Keratinocyte (primary cell): ENCODE data around the gene PAPPA2. TPM values are rescaled to one million over a fixed set of nuclear protein-coding genes. Genes with fewer than 3 reads are reported as not detected.

Experiments
- DNase-seq: peaks from one replicate; pipeline ENCODE4 v3.0.0-alpha.2; 2011; ENCODE audit warnings: low read depth, missing footprints, low spot score
- FAIRE-seq: peaks from 2 replicates; lab custom pipeline; 2011; peaks lifted over from hg19 to GRCh38; lab: Jason Lieb, UNC
- H2AFZ ChIP-seq: 2 replicates; pipeline ENCODE4 v1.6.0; 2012; ENCODE audit warnings: low read length, control low read depth, inconsistent platforms; ENCODE audit not compliant: control insufficient read depth
- H3K27ac ChIP-seq: 2 replicates; pipeline ENCODE4 v1.5.1; 2011; ENCODE audit warnings: low read length; ENCODE audit not compliant: control insufficient read depth, insufficient read depth
- H3K27me3 ChIP-seq: 3 replicates; pipeline ENCODE4 v1.6.0; 2011; ENCODE audit warnings: low read length; ENCODE audit not compliant: control insufficient read depth, insufficient read depth; ENCODE audit errors: extremely low read depth
- H3K36me3 ChIP-seq, 2 experiments: 2 replicates in 1 of 2; 3 replicates in 1 of 2; pipeline ENCODE4 v1.5.1; 2011; ENCODE audit warnings: low read length in 2 of 2, mild to moderate bottlenecking in 1 of 2; ENCODE audit not compliant: control insufficient read depth in 2 of 2, insufficient read depth in 2 of 2; ENCODE audit errors: extremely low read depth in 1 of 2
- H3K4me1 ChIP-seq: 3 replicates; pipeline ENCODE4 v1.5.1; 2011; ENCODE audit warnings: low read length; ENCODE audit not compliant: control insufficient read depth, insufficient read depth; ENCODE audit errors: extremely low read depth
- H3K4me2 ChIP-seq: 3 replicates; pipeline ENCODE4 v1.6.0; 2011; ENCODE audit warnings: low read depth, low read length; ENCODE audit not compliant: control insufficient read depth, insufficient read depth; ENCODE audit errors: extremely low read depth
- H3K4me3 ChIP-seq, 3 experiments: fragments of 200-600 bp in 1 of 3; sonication (generic) in 1 of 3; 2 replicates in 2 of 3; 3 replicates in 1 of 3; pipeline ENCODE4 v1.5.1; 2011 to 2016; ENCODE audit warnings: low read length in 3 of 3, mild to moderate bottlenecking in 3 of 3, control low read depth in 2 of 3, inconsistent platforms in 1 of 3, low read depth in 1 of 3, mixed read lengths in 1 of 3, mixed run types in 1 of 3, moderate library complexity in 1 of 3; ENCODE audit not compliant: control insufficient read depth in 2 of 3, insufficient read depth in 2 of 3; ENCODE audit errors: extremely low read depth in 1 of 3
- H3K79me2 ChIP-seq: 2 replicates; pipeline ENCODE4 v1.6.0; 2012; ENCODE audit warnings: low read length; ENCODE audit not compliant: control insufficient read depth, insufficient read depth
- H3K9ac ChIP-seq: 3 replicates; pipeline ENCODE4 v1.6.0; 2011; ENCODE audit warnings: low read length; ENCODE audit not compliant: control insufficient read depth, insufficient read depth; ENCODE audit errors: extremely low read depth
- H3K9me1 ChIP-seq: 3 replicates; pipeline ENCODE4 v1.6.0; 2011; ENCODE audit warnings: low read length; ENCODE audit not compliant: control insufficient read depth, insufficient read depth; ENCODE audit errors: extremely low read depth
- H3K9me3 ChIP-seq: 2 replicates; pipeline ENCODE4 v1.5.1; 2012; ENCODE audit warnings: low read depth, low read length; ENCODE audit not compliant: control insufficient read depth
- H4K20me1 ChIP-seq: 3 replicates; pipeline ENCODE4 v1.6.0; 2011; ENCODE audit warnings: low read length; ENCODE audit not compliant: control insufficient read depth, insufficient read depth; ENCODE audit errors: extremely low read depth
- EZH2 ChIP-seq: IDR thresholded peaks from one replicate; pipeline ENCODE4 v1.6.1; 2012; ENCODE audit warnings: inconsistent platforms, mild to moderate bottlenecking, low read length, moderate library complexity
- dilution Hi-C: fragments of 300-500 bp; cut with MboI; formaldehyde crosslinking; loops from one replicate; pipeline ENCODE4 v1.7.0; 2020; ENCODE audit warnings: low sequenced_read_pairs; ENCODE audit not compliant: extremely low pct_ligation_motif_present
- polyA plus RNA-seq, 5 experiments: library from polyadenylated mRNA; depleted of rRNA in 3 of 5; stranded (reverse) in 3 of 5; stranded (forward) in 1 of 5; unstranded in 1 of 5; fragments of >200 nt; gene quantifications; 1 replicate in 1 of 5; 2 replicates in 3 of 5; 3 replicates in 1 of 5; pipeline versions ENCODE4 v1.2.1 to v1.2.3, GENCODE V29; 2011 to 2012; ENCODE audit warnings: missing spikeins in 2 of 5, low read depth in 1 of 5, low replicate concordance in 1 of 5
- TF ChIP-seq, protein P1 (sequence below), 3 experiments: IDR thresholded peaks in 1 of 3; conservative IDR thresholded peaks in 1 of 3; optimal IDR thresholded peaks in 1 of 3; 2 replicates in 2 of 3; 3 replicates in 1 of 3; pipeline versions ENCODE3 to v1.5.1; 2011; ENCODE audit warnings: low read length in 3 of 3, mild to moderate bottlenecking in 3 of 3, moderate library complexity in 2 of 3, control low read depth in 1 of 3, inconsistent platforms in 1 of 3; ENCODE audit not compliant: insufficient read depth in 2 of 3; ENCODE audit errors: extremely low read depth in 1 of 3

PAPPA2 gene
- polyA plus RNA-seq, 1 donor (not counting 4 experiments of a cell fraction or from before 2014, with no cell fraction given), result 0.07 TPM

DNA sequence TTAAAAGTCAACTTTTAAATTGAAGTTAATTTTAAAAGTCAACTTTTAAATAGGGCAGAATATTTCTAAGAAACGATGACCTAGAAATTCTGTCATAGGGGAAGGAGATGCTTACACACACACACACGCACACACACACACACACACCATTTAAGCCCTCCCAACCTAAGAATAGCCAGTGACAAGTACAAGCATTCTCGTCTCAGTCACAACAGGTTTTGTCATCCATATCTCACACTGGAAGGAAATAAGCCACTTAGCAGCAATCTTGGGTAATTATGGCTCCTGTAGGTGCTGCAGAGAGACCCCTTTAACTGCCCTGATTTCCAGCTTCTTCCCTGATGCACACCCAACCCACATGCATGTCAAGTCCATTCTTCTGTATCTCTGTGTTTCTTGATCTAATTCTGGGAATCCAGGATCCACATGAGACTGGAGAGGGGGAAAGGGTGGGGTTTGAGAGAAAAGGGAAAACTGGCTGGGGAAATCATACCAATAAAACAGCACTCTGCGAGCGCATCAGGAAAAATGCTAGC is 338.1 kb downstream of the PAPPA2 start:
- Histone ChIP-seq H3K27me3 (no peaks in the 10 kb centered on the region), H4K20me1 (no peaks in the 10 kb centered on the region), H3K9ac (no peak overlapping the region), H3K4me2 (no peak overlapping the region), H3K9me3 (no peaks in the 10 kb centered on the region), H3K36me3 (no peaks in the 10 kb centered on the region), H3K79me2 (no peaks in the 10 kb centered on the region), H3K4me3 (no peak overlapping the region), H3K9me1 (no peaks in the 10 kb centered on the region), H2AFZ (no peak overlapping the region), H3K27ac (no peak overlapping the region), H3K4me1 (no peaks in the 10 kb centered on the region)
- FAIRE-seq (no peak), DNase-seq (no peak)
- dilution Hi-C loops, result no loop called here
- TF ChIP-seq, protein P1, sequence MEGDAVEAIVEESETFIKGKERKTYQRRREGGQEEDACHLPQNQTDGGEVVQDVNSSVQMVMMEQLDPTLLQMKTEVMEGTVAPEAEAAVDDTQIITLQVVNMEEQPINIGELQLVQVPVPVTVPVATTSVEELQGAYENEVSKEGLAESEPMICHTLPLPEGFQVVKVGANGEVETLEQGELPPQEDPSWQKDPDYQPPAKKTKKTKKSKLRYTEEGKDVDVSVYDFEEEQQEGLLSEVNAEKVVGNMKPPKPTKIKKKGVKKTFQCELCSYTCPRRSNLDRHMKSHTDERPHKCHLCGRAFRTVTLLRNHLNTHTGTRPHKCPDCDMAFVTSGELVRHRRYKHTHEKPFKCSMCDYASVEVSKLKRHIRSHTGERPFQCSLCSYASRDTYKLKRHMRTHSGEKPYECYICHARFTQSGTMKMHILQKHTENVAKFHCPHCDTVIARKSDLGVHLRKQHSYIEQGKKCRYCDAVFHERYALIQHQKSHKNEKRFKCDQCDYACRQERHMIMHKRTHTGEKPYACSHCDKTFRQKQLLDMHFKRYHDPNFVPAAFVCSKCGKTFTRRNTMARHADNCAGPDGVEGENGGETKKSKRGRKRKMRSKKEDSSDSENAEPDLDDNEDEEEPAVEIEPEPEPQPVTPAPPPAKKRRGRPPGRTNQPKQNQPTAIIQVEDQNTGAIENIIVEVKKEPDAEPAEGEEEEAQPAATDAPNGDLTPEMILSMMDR (optimal IDR thresholded peaks at IDR 0.05 in 1 of 3, IDR thresholded peaks at IDR 0.05 in 1 of 3, conservative IDR thresholded peaks at IDR 0.05 in 1 of 3; ENCODE audit: extremely low read depth in 1 of 3, insufficient read depth in 2 of 3, low read length in 3 of 3), result no peak
- no peak for TF ChIP-seq EZH2

- H3K36me3 ChIP-seq, result no peaks in the 10 kb centered on the region
- H3K27me3 ChIP-seq, result no peaks in the 10 kb centered on the region
- no peaks in the 10 kb centered on the region for H3K9me3 ChIP-seq
- no peak overlapping the region for H2AFZ ChIP-seq
- H3K27ac ChIP-seq, result no peak overlapping the region
- H3K4me3 ChIP-seq, result no peak overlapping the region
- H3K79me2 ChIP-seq, result no peaks in the 10 kb centered on the region
- H4K20me1 ChIP-seq, result no peaks in the 10 kb centered on the region
- dilution Hi-C loops, result no loop called here
- no peaks in the 10 kb centered on the region for H3K4me1 ChIP-seq
- no peak overlapping the region for H3K4me2 ChIP-seq
- H3K9me1 ChIP-seq, result no peaks in the 10 kb centered on the region
- no peak for TF ChIP-seq EZH2
- TF ChIP-seq, protein P1 (optimal IDR thresholded peaks at IDR 0.05 in 1 of 3, IDR thresholded peaks at IDR 0.05 in 1 of 3, conservative IDR thresholded peaks at IDR 0.05 in 1 of 3; ENCODE audit: extremely low read depth in 1 of 3, insufficient read depth in 2 of 3, low read length in 3 of 3), result no peak
- FAIRE-seq (no peak), DNase-seq (no peak)
- H3K9ac ChIP-seq, result no peak overlapping the region
These were observed 338.6 kb downstream of the PAPPA2 start for GRCh38 chr1:176801514-176802020.
